ENCODE data around the gene MET. TPM values are rescaled to one million over a fixed set of nuclear protein-coding genes. Genes with fewer than 3 reads are reported as not detected.

The MET gene
- total and polyA plus RNA-seq, 9 donors, result 8.4 to 19.6 (median 13.8) TPM

DNA sequence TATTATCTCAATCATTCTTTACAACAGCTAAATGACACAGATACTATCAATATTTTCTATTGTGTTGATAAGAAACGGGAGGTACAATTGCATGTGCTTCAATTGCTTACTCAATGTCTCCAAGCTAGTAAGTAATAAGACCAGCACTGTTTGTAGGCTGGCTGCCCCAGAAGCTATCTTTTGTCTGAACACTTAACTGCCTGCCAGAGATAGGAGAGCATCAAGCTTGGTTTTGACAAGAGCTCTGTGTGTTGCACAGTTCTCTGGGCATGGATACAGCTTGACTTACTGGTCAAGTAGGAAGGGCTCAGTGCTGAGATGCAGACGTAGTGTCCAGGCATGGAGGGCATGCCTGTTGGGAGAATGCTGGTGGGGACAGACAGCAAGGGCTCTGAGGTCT, 164.1 kb downstream of the MET start:
- H3K4me3 ChIP-seq (ENCODE audit: low read length), result no peak overlapping the region
- H3K36me3 ChIP-seq (ENCODE audit: control insufficient read depth, insufficient read depth, low read length), result no peaks in the 10 kb centered on the region
- H3K27me3 ChIP-seq (ENCODE audit: control insufficient read depth, insufficient read depth, low read length), result no peaks in the 10 kb centered on the region
- no peaks in the 10 kb centered on the region for H3K4me1 ChIP-seq (ENCODE audit: control insufficient read depth, insufficient read depth, low read length)
- no peak for DNase-seq
- no peaks in the 10 kb centered on the region for H3K9me3 ChIP-seq (replicated peaks; ENCODE audit: control insufficient read depth, low read depth, low read length)
- H3K27ac ChIP-seq (ENCODE audit: low read length), result no peak overlapping the region
- no CpG with 5 or more reads among the region's 2 CpGs for WGBS (ENCODE audit: insufficient coverage)

GRCh38 chr7:116836911-116837310, 164.9 kb downstream of the MET start:
- Histone ChIP-seq H3K4me3 (ENCODE audit: low read length) (no peak overlapping the region), H3K4me1 (ENCODE audit: control insufficient read depth, insufficient read depth, low read length) (no peaks in the 10 kb centered on the region), H3K27me3 (ENCODE audit: control insufficient read depth, insufficient read depth, low read length) (no peaks in the 10 kb centered on the region), H3K36me3 (ENCODE audit: control insufficient read depth, insufficient read depth, low read length) (no peaks in the 10 kb centered on the region), H3K9me3 (replicated peaks; ENCODE audit: control insufficient read depth, low read depth, low read length) (no peaks in the 10 kb centered on the region), H3K27ac (ENCODE audit: low read length) (no peak overlapping the region)
- DNase-seq, result no peak
- whole genome bisulfite sequencing (ENCODE audit: insufficient coverage), result no CpG with 5 or more reads among the region's 4 CpGs

DNA sequence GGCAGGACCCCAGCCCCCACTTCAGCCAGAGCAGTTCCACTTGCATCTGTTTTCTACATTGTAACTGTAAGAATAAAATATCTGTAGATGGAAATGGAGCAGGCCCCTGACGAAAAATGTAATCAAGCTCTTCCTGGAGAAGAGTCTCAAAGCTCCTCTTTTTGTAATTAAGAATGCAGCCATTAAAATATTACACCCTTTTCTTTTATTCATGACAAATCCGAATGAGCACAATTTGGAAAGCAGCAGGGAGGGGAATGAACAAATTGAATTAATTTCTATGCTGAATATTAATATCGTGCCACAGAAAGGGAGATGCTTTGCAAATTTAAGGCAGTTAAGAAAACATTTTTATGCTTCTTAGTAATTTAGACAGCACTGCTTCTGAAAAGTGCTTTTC, 165.6 kb downstream of the MET start:
- no peaks in the 10 kb centered on the region for H3K36me3 ChIP-seq (ENCODE audit: control insufficient read depth, insufficient read depth, low read length)
- H3K9me3 ChIP-seq (replicated peaks; ENCODE audit: control insufficient read depth, low read depth, low read length), result no peaks in the 10 kb centered on the region
- H3K4me3 ChIP-seq (ENCODE audit: low read length), result no peak overlapping the region
- no peak for DNase-seq
- no peaks in the 10 kb centered on the region for H3K27me3 ChIP-seq (ENCODE audit: control insufficient read depth, insufficient read depth, low read length)
- H3K27ac ChIP-seq (ENCODE audit: low read length), result no peak overlapping the region
- no peaks in the 10 kb centered on the region for H3K4me1 ChIP-seq (ENCODE audit: control insufficient read depth, insufficient read depth, low read length)
- no CpG with 5 or more reads among the region's 3 CpGs for WGBS (ENCODE audit: insufficient coverage)

DNA sequence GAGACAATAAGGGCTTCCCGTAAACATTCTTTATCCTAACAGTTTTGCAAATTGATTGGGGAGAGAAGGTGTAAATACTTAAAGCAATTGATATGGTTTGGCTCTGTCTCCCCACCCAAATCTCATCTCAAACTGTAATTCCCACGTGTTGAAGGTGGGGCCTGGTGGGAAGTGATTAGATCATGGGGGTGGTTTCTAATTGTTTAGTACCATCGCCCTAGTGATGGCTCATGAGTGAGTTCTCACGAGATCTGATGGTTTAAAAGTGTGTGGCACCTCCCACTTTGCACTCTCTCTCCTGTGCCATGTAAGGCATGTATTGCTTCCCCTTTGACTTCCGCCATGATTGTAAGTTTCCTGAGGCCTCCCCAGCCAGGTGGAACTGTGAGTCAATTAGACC, 168.3 kb downstream of the MET start:
- Histone ChIP-seq H3K4me3 (ENCODE audit: low read length) (no peak overlapping the region), H3K27me3 (ENCODE audit: control insufficient read depth, insufficient read depth, low read length) (no peaks in the 10 kb centered on the region), H3K9me3 (replicated peaks; ENCODE audit: control insufficient read depth, low read depth, low read length) (no peaks in the 10 kb centered on the region), H3K4me1 (ENCODE audit: control insufficient read depth, insufficient read depth, low read length) (no peaks in the 10 kb centered on the region), H3K36me3 (ENCODE audit: control insufficient read depth, insufficient read depth, low read length) (no peaks in the 10 kb centered on the region), H3K27ac (ENCODE audit: low read length) (no peak overlapping the region)
- no peak for DNase-seq
- no CpG with 5 or more reads among the region's 5 CpGs for WGBS (ENCODE audit: insufficient coverage)

DNA sequence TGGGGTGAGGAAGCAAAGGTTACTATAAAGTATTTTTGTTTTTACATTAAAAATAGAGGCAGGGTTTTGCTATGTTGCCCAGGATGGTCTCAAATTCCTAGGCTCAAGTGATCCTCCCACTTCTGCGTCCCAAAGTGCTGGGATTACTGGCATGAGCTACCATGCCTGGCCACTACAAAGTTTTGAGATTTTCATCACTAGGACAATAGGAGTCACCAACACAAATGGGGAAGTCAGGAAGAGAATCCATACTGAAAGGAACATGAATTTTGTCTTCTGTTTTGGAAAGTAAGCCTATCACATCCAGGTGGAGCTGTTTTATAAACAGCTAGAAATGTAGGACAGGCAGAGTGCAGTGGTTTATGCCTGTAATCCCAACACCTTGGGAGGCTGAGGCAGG, 170.4 kb downstream of the MET start:
- Histone ChIP-seq H3K9me3 (replicated peaks; ENCODE audit: control insufficient read depth, low read depth, low read length) (no peaks in the 10 kb centered on the region), H3K27ac (ENCODE audit: low read length) (no peak overlapping the region), H3K4me1 (ENCODE audit: control insufficient read depth, insufficient read depth, low read length) (no peaks in the 10 kb centered on the region), H3K27me3 (ENCODE audit: control insufficient read depth, insufficient read depth, low read length) (no peaks in the 10 kb centered on the region), H3K36me3 (ENCODE audit: control insufficient read depth, insufficient read depth, low read length) (no peaks in the 10 kb centered on the region), H3K4me3 (ENCODE audit: low read length) (no peak overlapping the region)
- no peak for DNase-seq
- WGBS (ENCODE audit: insufficient coverage), result 70% methylated on average over 1 of the region's 1 CpG

- 100% methylated on average over 1 of the region's 4 CpGs for WGBS (ENCODE audit: insufficient coverage)
- no peak overlapping the region for H3K27ac ChIP-seq (ENCODE audit: low read length)
- no peaks in the 10 kb centered on the region for H3K4me1 ChIP-seq (ENCODE audit: control insufficient read depth, insufficient read depth, low read length)
- H3K36me3 ChIP-seq (ENCODE audit: control insufficient read depth, insufficient read depth, low read length), result no peaks in the 10 kb centered on the region
- DNase-seq, result peak; percentile 24
- H3K9me3 ChIP-seq (replicated peaks; ENCODE audit: control insufficient read depth, low read depth, low read length), result no peaks in the 10 kb centered on the region
- no peaks in the 10 kb centered on the region for H3K27me3 ChIP-seq (ENCODE audit: control insufficient read depth, insufficient read depth, low read length)
- H3K4me3 ChIP-seq (ENCODE audit: low read length), result no peak overlapping the region
These were observed 171.4 kb downstream of the MET start for GRCh38 chr7:116843378-116843777.

Other genes starting within 250 kb of the MET start
- 33.6 TPM for gene CAV2, start 172.5 kb upstream of the MET start, total RNA-seq
- 10 to 100 TPM; 38.2 to 50.3 (median 40.2) TPM for gene CAV2, start 172.5 kb upstream of the MET start, polyA plus RNA-seq (ENCODE audit: insufficient read depth in 1 of 8, insufficient read length in 8 of 8, low replicate concordance in 1 of 8)
- gene CAV1, start 147.2 kb upstream of the MET start, total RNA-seq, result 174 TPM
- gene CAV1, start 147.2 kb upstream of the MET start, polyA plus RNA-seq (ENCODE audit: insufficient read depth in 1 of 8, insufficient read length in 8 of 8, low replicate concordance in 1 of 8), result 100 to 1,000 TPM; 166 to 253 (median 199) TPM
- gene CAPZA2, start 190.4 kb downstream of the MET start, total RNA-seq, result 244 TPM
- gene CAPZA2, start 190.4 kb downstream of the MET start, polyA plus RNA-seq (ENCODE audit: insufficient read depth in 1 of 8, insufficient read length in 8 of 8, low replicate concordance in 1 of 8), result 100 to 1,000 TPM; 151 to 197 (median 184) TPM